ENCODE data around the gene PSEN1.
A peak's percentile ranks its signal among the peaks of the same experiment; 100 is the strongest.

PSEN1 gene

GRCh38 chr14:73136387-73137225 is at the start of gene PSEN1:
Gene PSEN1 (plus strand): TSS chr14:73136507. CDS start chr14:73148020, 11,513 bp downstream.
- Histone ChIP-seq H3K4me3 (ENCODE audit: low read length) (peak within 1 kb of the TSS; percentile 88), H3K27ac (ENCODE audit: low read depth, low read length) (peak within 1 kb of the TSS; percentile 92), H3K36me3 (ENCODE audit: control insufficient read depth, insufficient read depth, low read length) (no peaks in the 10 kb centered on the region), H3K27me3 (ENCODE audit: control insufficient read depth, insufficient read depth, low read length) (no peaks in the 10 kb centered on the region), H3K4me1 (ENCODE audit: control insufficient read depth, insufficient read depth, low read length) (peaks cover 7% of the 10 kb centered on the region), H3K9ac (ENCODE audit: low read length) (peak within 1 kb of the TSS; percentile 59)

- Histone ChIP-seq H3K27ac (ENCODE audit: low read depth, low read length) (no peak overlapping the region), H3K4me1 (ENCODE audit: control insufficient read depth, insufficient read depth, low read length) (no peaks in the 10 kb centered on the region), H3K27me3 (ENCODE audit: control insufficient read depth, insufficient read depth, low read length) (no peaks in the 10 kb centered on the region), H3K4me3 (ENCODE audit: low read length) (no peak overlapping the region), H3K36me3 (ENCODE audit: control insufficient read depth, insufficient read depth, low read length) (peaks cover 25% of the 10 kb centered on the region), H3K9ac (ENCODE audit: low read length) (no peak overlapping the region)
These were observed 45.3 kb upstream of the PSEN1 start for GRCh38 chr14:73091044-73091443.

- no peak overlapping the region for H3K27ac ChIP-seq (ENCODE audit: low read depth, low read length)
- H3K27me3 ChIP-seq (ENCODE audit: control insufficient read depth, insufficient read depth, low read length), result no peaks in the 10 kb centered on the region
- H3K36me3 ChIP-seq (ENCODE audit: control insufficient read depth, insufficient read depth, low read length), result peaks cover 5% of the 10 kb centered on the region
- H3K4me1 ChIP-seq (ENCODE audit: control insufficient read depth, insufficient read depth, low read length), result no peaks in the 10 kb centered on the region
- no peak overlapping the region for H3K4me3 ChIP-seq (ENCODE audit: low read length)
- H3K9ac ChIP-seq (ENCODE audit: low read length), result no peak overlapping the region
These were observed 38.9 kb upstream of the PSEN1 start for GRCh38 chr14:73097421-73097820.

- Histone ChIP-seq H3K4me3 (ENCODE audit: low read length) (no peak overlapping the region), H3K36me3 (ENCODE audit: control insufficient read depth, insufficient read depth, low read length) (peaks cover 14% of the 10 kb centered on the region), H3K27ac (ENCODE audit: low read depth, low read length) (no peak overlapping the region), H3K9ac (ENCODE audit: low read length) (no peak overlapping the region), H3K27me3 (ENCODE audit: control insufficient read depth, insufficient read depth, low read length) (no peaks in the 10 kb centered on the region), H3K4me1 (ENCODE audit: control insufficient read depth, insufficient read depth, low read length) (no peaks in the 10 kb centered on the region)
These were observed 36.0 kb upstream of the PSEN1 start for GRCh38 chr14:73100334-73100733.

GRCh38 chr14:73102806-73103497 is 33.4 kb upstream of the PSEN1 start:
- no peaks in the 10 kb centered on the region for H3K4me1 ChIP-seq (ENCODE audit: control insufficient read depth, insufficient read depth, low read length)
- H3K4me3 ChIP-seq (ENCODE audit: low read length), result no peak overlapping the region
- no peak overlapping the region for H3K27ac ChIP-seq (ENCODE audit: low read depth, low read length)
- peaks cover 16% of the 10 kb centered on the region for H3K36me3 ChIP-seq (ENCODE audit: control insufficient read depth, insufficient read depth, low read length)
- no peaks in the 10 kb centered on the region for H3K27me3 ChIP-seq (ENCODE audit: control insufficient read depth, insufficient read depth, low read length)
- no peak overlapping the region for H3K9ac ChIP-seq (ENCODE audit: low read length)

- H3K27me3 ChIP-seq (ENCODE audit: control insufficient read depth, insufficient read depth, low read length), result no peaks in the 10 kb centered on the region
- no peaks in the 10 kb centered on the region for H3K4me1 ChIP-seq (ENCODE audit: control insufficient read depth, insufficient read depth, low read length)
- no peak overlapping the region for H3K9ac ChIP-seq (ENCODE audit: low read length)
- no peak overlapping the region for H3K4me3 ChIP-seq (ENCODE audit: low read length)
- peaks cover 17% of the 10 kb centered on the region for H3K36me3 ChIP-seq (ENCODE audit: control insufficient read depth, insufficient read depth, low read length)
- H3K27ac ChIP-seq (ENCODE audit: low read depth, low read length), result no peak overlapping the region
These were observed 31.3 kb upstream of the PSEN1 start for GRCh38 chr14:73105050-73105449.

GRCh38 chr14:73105727-73106126 is 30.6 kb upstream of the PSEN1 start:
- no peaks in the 10 kb centered on the region for H3K4me1 ChIP-seq (ENCODE audit: control insufficient read depth, insufficient read depth, low read length)
- no peaks in the 10 kb centered on the region for H3K27me3 ChIP-seq (ENCODE audit: control insufficient read depth, insufficient read depth, low read length)
- H3K36me3 ChIP-seq (ENCODE audit: control insufficient read depth, insufficient read depth, low read length), result peaks cover 14% of the 10 kb centered on the region
- H3K27ac ChIP-seq (ENCODE audit: low read depth, low read length), result no peak overlapping the region
- H3K9ac ChIP-seq (ENCODE audit: low read length), result no peak overlapping the region
- H3K4me3 ChIP-seq (ENCODE audit: low read length), result no peak overlapping the region

- Histone ChIP-seq H3K27me3 (ENCODE audit: control insufficient read depth, insufficient read depth, low read length) (no peaks in the 10 kb centered on the region), H3K36me3 (ENCODE audit: control insufficient read depth, insufficient read depth, low read length) (peaks cover 23% of the 10 kb centered on the region), H3K9ac (ENCODE audit: low read length) (no peak overlapping the region)
These were observed 20.1 kb upstream of the PSEN1 start for GRCh38 chr14:73116079-73116665.

GRCh38 chr14:73124180-73124894 is 12.0 kb upstream of the PSEN1 start:
- Histone ChIP-seq H3K27ac (ENCODE audit: low read depth, low read length) (no peak overlapping the region), H3K9ac (ENCODE audit: low read length) (no peak overlapping the region), H3K4me3 (ENCODE audit: low read length) (no peak overlapping the region), H3K27me3 (ENCODE audit: control insufficient read depth, insufficient read depth, low read length) (no peaks in the 10 kb centered on the region), H3K4me1 (ENCODE audit: control insufficient read depth, insufficient read depth, low read length) (no peaks in the 10 kb centered on the region), H3K36me3 (ENCODE audit: control insufficient read depth, insufficient read depth, low read length) (peaks cover 5% of the 10 kb centered on the region)

More at GRCh38 chr14:73116079-73116665, 20.1 kb upstream of the PSEN1 start:
- Histone ChIP-seq H3K4me1 (ENCODE audit: control insufficient read depth, insufficient read depth, low read length) (no peaks in the 10 kb centered on the region), H3K27ac (ENCODE audit: low read depth, low read length) (no peak overlapping the region), H3K4me3 (ENCODE audit: low read length) (no peak overlapping the region)

- H3K9ac ChIP-seq (ENCODE audit: low read length), result no peak overlapping the region
- no peak overlapping the region for H3K27ac ChIP-seq (ENCODE audit: low read depth, low read length)
- H3K4me3 ChIP-seq (ENCODE audit: low read length), result no peak overlapping the region
- no peaks in the 10 kb centered on the region for H3K4me1 ChIP-seq (ENCODE audit: control insufficient read depth, insufficient read depth, low read length)
- H3K27me3 ChIP-seq (ENCODE audit: control insufficient read depth, insufficient read depth, low read length), result no peaks in the 10 kb centered on the region
- H3K36me3 ChIP-seq (ENCODE audit: control insufficient read depth, insufficient read depth, low read length), result peaks cover 2% of the 10 kb centered on the region
These were observed 11.1 kb upstream of the PSEN1 start for GRCh38 chr14:73125169-73125588.

GRCh38 chr14:73125746-73126145 is 10.6 kb upstream of the PSEN1 start:
- no peaks in the 10 kb centered on the region for H3K27me3 ChIP-seq (ENCODE audit: control insufficient read depth, insufficient read depth, low read length)
- H3K36me3 ChIP-seq (ENCODE audit: control insufficient read depth, insufficient read depth, low read length), result no peaks in the 10 kb centered on the region
- no peak overlapping the region for H3K27ac ChIP-seq (ENCODE audit: low read depth, low read length)
- H3K4me3 ChIP-seq (ENCODE audit: low read length), result no peak overlapping the region
- H3K4me1 ChIP-seq (ENCODE audit: control insufficient read depth, insufficient read depth, low read length), result no peaks in the 10 kb centered on the region
- no peak overlapping the region for H3K9ac ChIP-seq (ENCODE audit: low read length)

GRCh38 chr14:73133795-73134194 is 2.5 kb upstream of the PSEN1 start:
- H3K27ac ChIP-seq (ENCODE audit: low read depth, low read length), result no peak overlapping the region
- no peak overlapping the region for H3K4me3 ChIP-seq (ENCODE audit: low read length)
- H3K4me1 ChIP-seq (ENCODE audit: control insufficient read depth, insufficient read depth, low read length), result peaks cover 7% of the 10 kb centered on the region
- H3K9ac ChIP-seq (ENCODE audit: low read length), result no peak overlapping the region
- H3K36me3 ChIP-seq (ENCODE audit: control insufficient read depth, insufficient read depth, low read length), result no peaks in the 10 kb centered on the region
- H3K27me3 ChIP-seq (ENCODE audit: control insufficient read depth, insufficient read depth, low read length), result no peaks in the 10 kb centered on the region

Data from rectal smooth muscle tissue (tissue), 1 donor.